Left colon (tissue), 2 donors: ENCODE results near the gene DBNDD2. TPM values are rescaled to one million over a fixed set of nuclear protein-coding genes. Genes with fewer than 3 reads are reported as not detected.
A peak's percentile ranks its signal among the peaks of the same experiment; 100 is the strongest.

Experiments used
- ATAC-seq: fragments of 200-7000 bp; cut with Tn5 transposase; one replicate; pipeline ENCODE4 v1.9.1; 2020; ENCODE audit warnings: mild to moderate bottlenecking, moderate library complexity
- DNase-seq, 2 donors: peaks; one replicate each; pipeline ENCODE4 v3.0.0-alpha.2; 2020
- intact Hi-C, 2 donors: fragments of 100-400 bp; cut with DNase I in 1 of 2; cut with micrococcal nuclease in 1 of 2; formaldehyde crosslinking; loops; one replicate each; pipeline versions ENCODE4 v1.11.2 to v1.14.0; 2022; cut with DNase I, micrococcal nuclease
- long read RNA-seq: library from polyadenylated mRNA; unstranded; transcript quantifications from one replicate; pipeline ENCODE4 v2.0.0, GENCODE V29; 2021
- total RNA-seq, 2 donors: library from RNA; stranded (reverse); fragmentation: NEBNext Ultra II Directional; extraction: Animal tissue kit (Norgen Biotek cat#: 25700); gene quantifications; one replicate each; pipeline ENCODE4 v1.2.1, GENCODE V29; 2021
- donor health status: DM: no; HTN: no; CAD: no.
- donor health status: DM: yes; HTN: yes; CAD: no.

Gene DBNDD2, protein sequence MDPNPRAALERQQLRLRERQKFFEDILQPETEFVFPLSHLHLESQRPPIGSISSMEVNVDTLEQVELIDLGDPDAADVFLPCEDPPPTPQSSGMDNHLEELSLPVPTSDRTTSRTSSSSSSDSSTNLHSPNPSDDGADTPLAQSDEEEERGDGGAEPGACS
- 100 to 1,000 TPM; 123 to 135 TPM for total RNA-seq
- long read RNA-seq, transcript DBNDD2-205 (4 exons, 1,207 nt): minor isoform, 5 of 140 reads
- long read RNA-seq, transcript DBNDD2-202 (4 exons, 1,078 nt): major isoform, 98 of 140 reads
- long read RNA-seq, transcript DBNDD2-208 (4 exons, 1,118 nt): minor isoform, 25 of 140 reads
- long read RNA-seq, partial matches to known transcripts: 3 of 140 reads
- long read RNA-seq, other reads (novel, unspliced or antisense): 5 of 140 reads

GRCh38 chr20:45407783-45408645 lies at the start of gene DBNDD2:
Gene DBNDD2, plus strand, starts transcription at chr20:45408289. Its CDS starts 179 bp downstream, at chr20:45408468.
- intact Hi-C loops: no loop called here
- ATAC-seq: no peak
- peak; percentile 32 to 41 for DNase-seq

GRCh38 chr20:45359069-45359405 lies 49.1 kb upstream of the DBNDD2 start:
- ATAC-seq (no peak), DNase-seq (no peak)
- intact Hi-C loops: no loop called here

DNA sequence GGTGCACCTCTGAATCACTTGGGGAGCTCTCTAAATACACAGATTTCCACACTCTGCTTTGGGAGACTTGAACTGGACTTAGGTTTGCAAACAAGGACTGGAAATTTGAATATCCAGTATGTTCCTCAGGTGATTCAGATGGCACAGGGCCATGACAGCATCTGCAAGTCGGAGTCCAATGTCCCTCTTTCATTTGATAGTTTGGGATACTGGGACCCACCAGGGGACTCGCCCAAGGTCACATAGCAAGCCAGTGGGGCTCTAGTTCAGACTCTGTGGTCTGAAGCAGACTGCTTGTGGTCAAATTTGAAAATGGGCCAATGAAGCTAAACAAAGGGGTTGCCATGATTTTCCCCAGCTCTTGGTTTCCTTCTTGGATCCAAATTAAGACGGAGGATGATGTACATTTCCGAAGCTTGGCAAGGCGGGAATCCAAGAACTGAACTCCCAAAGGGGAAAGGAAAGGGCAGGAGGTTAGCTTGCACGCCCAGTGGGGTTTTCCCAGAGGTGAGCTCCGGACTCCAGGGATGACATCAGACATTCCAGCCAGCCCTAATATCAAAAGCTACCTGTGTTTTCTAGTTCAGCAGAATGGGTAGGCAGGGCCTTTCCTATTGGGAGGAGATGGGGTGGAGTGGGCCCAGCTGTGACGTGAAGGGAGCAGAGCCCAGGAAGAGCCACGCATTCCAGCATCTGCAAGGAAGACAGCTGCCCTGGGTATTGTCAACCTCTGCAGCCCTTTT lies 48.5 kb upstream of the DBNDD2 start:
- intact Hi-C loops: no loop called here
- ATAC-seq: peak; percentile 5
- peak in 1 of 2 donors; percentile 53 for DNase-seq

- intact Hi-C loops: no loop called here
- ATAC-seq (no peak), DNase-seq (no peak)
Observed at GRCh38 chr20:45361793-45362192, 46.3 kb upstream of the DBNDD2 start.

- intact Hi-C loops: no loop called here
- ATAC-seq: peak; percentile 90
Observed at GRCh38 chr20:45362804-45363610, 45.1 kb upstream of the DBNDD2 start, which contains the start of gene SYS1. Gene SYS1, plus strand, starts transcription at chr20:45363156. Its CDS starts 376 bp downstream, at chr20:45363532.

GRCh38 chr20:45363611-45364492 lies 44.2 kb upstream of the DBNDD2 start:
- no peak for ATAC-seq
- intact Hi-C loops: no loop called here
- DNase-seq: no peak

More at GRCh38 chr20:45362804-45363610, 45.1 kb upstream of the DBNDD2 start, which contains the start of gene SYS1:
- DNase-seq: peak; percentile 99 to 100

- DNase-seq (no peak), ATAC-seq (no peak)
- intact Hi-C loops: no loop called here
Observed at GRCh38 chr20:45365444-45365970, 42.6 kb upstream of the DBNDD2 start.

GRCh38 chr20:45366192-45366591 lies 41.9 kb upstream of the DBNDD2 start:
- DNase-seq (no peak), ATAC-seq (no peak)
- intact Hi-C loops: no loop called here

GRCh38 chr20:45366631-45367030 lies 41.5 kb upstream of the DBNDD2 start:
- DNase-seq: no peak
- intact Hi-C loops: no loop called here
- ATAC-seq: no peak

- DNase-seq: no peak
- no peak for ATAC-seq
- intact Hi-C loops: no loop called here
Observed at GRCh38 chr20:45367126-45367525, 41.0 kb upstream of the DBNDD2 start.

- DNase-seq (no peak), ATAC-seq (no peak)
- intact Hi-C loops: no loop called here
Observed at GRCh38 chr20:45368221-45368980, 39.7 kb upstream of the DBNDD2 start.

DNA sequence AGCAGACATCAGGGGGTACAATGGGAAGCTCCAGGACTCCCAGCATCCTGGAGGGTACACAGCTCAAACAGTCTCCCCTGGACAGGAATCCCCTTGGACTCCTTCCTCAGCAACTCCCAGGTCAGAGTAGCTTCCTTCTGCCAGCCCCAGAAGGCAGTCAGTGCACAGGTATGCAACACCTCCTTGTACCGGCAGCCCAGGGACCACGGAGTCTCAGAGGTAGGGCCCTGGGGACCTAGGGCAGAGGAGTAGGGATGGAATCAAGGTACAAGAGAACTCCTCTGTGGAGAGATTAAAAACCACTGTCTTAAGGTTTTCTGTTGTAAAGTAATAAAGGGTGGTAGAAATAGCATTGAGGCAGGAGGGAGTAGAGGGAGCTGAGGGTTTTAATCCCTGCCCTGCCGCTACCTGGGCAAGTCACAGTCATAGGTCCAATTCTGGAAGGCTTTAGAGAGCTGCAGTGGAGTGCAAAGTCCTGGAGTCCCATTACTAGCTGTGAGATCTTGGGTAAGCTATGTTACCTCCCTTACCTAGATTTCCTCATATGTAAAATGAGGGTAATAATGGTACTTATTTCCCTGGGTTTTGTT lies 37.4 kb upstream of the DBNDD2 start:
- intact Hi-C loops: no loop called here
- ATAC-seq (peak; percentile 60), DNase-seq (no peak)

DNA sequence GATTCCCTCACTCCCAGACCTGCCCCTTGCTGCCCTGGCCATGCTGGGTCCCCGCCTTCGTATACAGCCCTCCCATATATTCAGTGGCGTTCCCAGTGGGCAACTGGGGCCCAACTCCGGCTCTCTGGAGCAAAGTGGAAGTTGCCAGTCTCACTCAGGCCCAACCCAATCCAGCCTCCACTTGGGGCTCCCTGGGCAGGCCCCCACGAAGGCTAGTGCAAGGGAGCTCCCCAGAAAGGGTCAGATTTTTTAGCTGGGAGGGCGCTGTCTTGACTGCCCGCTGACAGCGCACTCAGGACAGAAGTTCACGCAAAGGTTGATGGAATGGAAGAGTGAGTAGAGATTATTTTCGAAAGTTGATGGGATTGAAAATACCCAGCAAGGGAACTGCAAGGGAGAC lies 35.8 kb upstream of the DBNDD2 start:
- DNase-seq (no peak), ATAC-seq (no peak)
- intact Hi-C loops: no loop called here

- intact Hi-C loops: no loop called here
- peak; percentile 33 for ATAC-seq
Observed at GRCh38 chr20:45372646-45373352, 35.3 kb upstream of the DBNDD2 start.

DNA sequence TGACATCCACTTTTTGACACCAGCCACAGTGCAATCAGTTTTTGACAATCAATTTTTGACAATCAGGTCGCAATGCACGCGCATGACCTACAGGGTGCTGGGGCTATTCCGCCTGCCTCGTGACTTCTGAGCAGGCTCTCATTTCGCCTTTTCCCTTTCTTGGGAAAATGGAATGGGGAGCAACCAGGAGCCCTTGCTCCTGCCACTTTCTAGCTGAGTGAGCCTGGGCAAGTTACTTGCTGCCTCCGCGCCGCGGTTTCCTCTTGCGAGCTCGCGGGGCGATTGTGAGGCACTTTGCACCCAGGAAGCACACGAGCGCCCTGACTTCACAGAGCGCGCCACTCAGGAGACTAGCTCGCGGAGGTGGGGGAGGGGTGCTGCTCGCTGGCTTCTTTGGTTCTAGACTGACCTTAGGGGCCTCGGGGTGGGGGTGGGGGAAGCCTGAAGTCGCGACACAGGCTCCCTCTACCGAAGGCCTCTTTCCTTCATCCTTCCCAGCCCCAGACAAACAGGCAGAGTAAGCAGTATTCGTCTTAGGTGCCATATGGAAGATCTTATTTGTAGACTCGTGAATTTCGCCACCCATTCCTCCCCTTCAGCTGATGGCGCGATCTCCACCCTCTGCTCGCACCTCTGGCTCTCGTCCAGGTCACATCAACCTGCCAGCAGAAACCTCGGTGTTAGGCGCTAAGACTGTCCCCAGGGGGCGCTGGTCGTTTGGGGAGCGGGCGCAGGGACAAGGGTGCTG lies 34.6 kb upstream of the DBNDD2 start:
- intact Hi-C loops: loop anchor here in 1 of 2 donors (2.0 kb wide), 1 partner anchor 63 kb away; no protein-coding TSS in a partner anchor
- DNase-seq (peak; percentile 92 to 95), ATAC-seq (peak; percentile 83)

More at GRCh38 chr20:45372646-45373352, 35.3 kb upstream of the DBNDD2 start:
- DNase-seq: peak; percentile 52 to 64
